GM18502 (cell line): ENCODE results near the gene PRR33.
"Not testable (repeated sequence)": the region's sequence is repeated elsewhere in the genome, so short reads cannot be mapped to it uniquely, and the experiment has no call there.

Experiments used
- ATAC-seq: cut with Tn5 transposase; IDR thresholded peaks from one replicate; pipeline ENCODE4 v1.9.1; 2021; ENCODE audit warnings: mild to moderate bottlenecking; ENCODE audit not compliant: unreplicated experiment, poor library complexity

Gene PRR33

DNA sequence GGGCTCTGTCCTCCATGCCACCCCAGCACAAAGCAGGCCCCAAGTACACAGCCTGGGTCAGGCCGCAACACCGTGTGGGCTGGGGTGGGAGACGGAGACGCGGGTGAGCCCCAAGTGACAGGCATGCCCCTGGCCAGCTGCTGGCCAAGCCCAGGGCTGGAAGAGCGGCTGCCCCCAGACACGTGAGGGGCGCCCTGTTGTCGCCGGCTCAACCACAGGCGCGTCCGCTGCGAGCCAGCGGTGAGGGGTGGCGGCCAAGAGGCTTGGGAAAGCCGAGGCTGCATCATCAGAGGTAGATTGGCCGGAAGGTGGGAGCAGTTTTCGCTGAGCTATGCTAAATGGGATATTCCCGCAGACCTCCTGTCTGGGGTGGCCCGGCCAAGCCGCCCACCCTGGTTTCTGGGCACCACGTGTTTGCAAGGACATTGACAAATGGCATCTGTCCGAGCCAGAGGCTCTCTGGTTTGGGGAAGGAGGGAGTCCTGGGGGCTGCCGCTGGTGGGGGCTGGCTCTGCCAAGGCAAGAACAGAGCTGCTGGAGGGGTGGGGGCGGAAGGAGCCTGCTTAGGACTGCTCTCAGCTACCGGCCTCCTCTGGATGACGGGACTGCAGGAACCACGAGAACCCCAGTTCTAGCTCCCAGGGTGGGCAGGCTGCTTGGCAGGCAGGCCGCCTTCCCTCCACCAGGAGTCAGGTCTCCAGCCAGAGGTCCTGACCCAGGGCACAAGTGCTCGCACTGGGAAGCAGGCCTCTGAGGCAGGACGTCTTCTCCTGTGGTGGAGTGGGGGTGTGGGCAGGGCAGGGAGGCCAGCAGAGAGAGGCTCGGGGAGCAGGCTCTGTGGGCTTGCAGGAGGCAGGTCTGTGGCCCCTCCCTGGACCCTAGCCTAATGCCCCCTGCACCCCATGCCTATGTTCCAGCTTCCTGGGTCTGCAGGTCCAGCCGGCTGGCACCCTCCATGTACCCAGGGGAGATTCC lies 552 bp downstream of the PRR33 start:
- no peak for ATAC-seq

DNA sequence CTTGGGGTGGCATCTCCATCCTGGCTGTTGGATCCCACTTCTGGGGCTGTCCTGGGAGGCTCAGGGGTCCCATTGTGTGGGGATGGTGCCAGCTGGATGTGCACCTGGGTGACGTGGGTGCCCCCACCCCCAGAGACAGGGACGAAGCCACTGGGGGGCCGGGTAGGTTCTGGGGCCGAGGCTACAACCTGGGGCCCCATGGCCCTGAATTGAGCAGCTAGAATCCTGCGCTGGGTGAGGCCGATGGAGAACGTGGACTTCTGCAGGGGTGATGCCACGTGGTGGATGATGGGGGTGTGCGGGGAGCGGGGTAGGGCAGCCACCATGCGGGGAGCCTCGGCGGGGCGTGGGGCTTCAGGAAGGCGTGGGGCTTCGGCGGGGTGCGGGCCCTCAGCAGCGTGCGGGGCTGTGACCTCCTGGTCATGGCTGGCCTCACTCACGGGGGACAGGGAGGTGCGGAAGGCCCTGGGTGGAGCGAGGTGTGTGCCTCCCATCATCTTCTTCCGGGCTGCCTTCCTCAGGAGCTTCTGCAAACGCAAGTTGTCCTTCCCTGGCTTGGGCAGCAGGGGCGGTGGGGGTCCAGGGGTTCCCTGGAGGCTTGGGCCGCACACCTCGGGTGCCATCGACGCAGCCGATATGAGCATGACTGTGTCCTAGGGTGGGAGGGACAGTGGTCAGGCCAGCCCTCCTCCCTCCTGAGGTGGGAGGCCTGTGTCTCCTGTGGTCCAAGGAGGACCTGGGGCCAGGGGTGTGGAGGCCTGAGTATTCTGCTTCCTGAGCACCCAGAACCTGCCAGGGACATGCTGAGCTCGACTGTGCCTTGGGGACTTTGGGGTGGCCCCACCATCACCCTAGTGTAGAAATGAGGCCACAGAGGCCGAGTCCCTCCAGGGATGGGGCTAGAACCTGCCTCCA lies 1.5 kb downstream of the PRR33 start:
- no peak for ATAC-seq

DNA sequence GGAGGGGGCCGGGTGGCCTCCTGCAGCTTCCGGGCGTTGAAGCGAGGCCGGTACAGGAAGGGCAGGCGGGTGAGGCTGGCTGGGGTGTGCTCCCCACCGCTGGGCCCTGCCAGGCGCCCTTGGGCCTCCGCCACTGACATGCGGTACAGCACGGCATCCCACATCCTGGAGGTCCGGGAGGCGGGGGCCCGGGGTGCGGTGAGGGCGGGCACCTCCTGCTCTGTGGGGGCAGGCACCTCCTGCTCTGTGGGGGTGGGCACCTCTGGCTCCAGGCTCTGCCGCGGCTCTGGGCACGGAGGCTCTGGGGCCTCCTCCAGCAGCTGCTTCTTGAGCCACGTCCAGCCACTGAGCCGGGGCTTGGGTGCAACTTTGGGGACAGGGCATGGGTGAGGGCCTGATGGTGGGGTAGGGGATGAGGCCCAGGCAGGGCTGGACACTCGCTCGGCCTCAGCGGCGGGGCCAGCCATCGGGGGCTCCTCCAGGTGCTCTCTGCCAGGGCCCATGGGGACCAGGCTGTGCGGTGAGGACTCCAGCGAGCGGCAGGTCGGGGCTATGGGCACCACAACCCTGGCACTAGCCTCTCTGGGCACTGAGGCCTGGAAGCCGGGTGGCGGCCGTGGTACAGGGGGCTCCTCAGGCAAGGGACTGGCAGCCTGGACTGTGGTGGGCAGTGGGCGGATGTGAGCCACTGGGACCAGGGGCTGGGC lies 2.3 kb downstream of the PRR33 start:
- no peak for ATAC-seq

DNA sequence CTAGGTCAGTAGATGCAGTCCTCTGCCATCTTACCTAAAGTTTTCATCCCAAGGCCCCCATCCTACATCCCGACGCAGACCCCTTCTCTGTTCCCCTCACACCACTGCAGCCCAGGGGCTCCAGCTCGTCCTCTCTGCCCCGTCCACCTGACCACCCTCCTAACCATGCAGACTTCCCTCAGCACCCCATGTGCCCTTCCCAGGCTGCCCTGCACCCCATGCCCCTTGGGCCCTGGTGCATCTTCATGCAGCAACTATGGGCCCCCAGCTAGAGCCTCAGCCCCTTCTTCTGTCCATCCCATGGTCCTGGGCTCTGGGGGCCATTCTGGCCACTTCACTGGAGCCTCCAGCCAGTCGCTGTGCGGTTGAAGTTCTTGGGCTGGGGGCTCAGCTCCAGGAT lies 2.9 kb downstream of the PRR33 start:
- ATAC-seq: no peak

DNA sequence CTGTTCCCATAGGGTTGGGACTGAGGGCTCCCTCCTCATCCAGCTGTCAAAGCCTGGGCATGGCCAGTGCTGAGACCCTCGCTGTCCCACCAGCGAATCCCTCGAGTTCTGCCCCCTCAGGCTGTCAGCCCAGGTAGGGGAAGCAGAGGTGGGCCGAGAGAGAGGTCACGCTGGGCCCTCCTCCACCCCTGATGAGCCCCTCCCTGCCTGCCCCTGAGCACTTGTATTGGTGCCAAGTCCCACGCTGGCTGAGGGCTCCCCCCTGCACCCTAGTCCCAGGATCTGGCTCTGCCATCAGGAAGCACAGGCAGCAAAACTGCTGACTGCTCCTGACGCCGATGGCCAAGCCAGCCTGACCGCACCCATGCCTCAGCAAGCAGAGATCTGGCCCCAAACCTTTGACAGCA lies 3.3 kb downstream of the PRR33 start:
- ATAC-seq: no peak

DNA sequence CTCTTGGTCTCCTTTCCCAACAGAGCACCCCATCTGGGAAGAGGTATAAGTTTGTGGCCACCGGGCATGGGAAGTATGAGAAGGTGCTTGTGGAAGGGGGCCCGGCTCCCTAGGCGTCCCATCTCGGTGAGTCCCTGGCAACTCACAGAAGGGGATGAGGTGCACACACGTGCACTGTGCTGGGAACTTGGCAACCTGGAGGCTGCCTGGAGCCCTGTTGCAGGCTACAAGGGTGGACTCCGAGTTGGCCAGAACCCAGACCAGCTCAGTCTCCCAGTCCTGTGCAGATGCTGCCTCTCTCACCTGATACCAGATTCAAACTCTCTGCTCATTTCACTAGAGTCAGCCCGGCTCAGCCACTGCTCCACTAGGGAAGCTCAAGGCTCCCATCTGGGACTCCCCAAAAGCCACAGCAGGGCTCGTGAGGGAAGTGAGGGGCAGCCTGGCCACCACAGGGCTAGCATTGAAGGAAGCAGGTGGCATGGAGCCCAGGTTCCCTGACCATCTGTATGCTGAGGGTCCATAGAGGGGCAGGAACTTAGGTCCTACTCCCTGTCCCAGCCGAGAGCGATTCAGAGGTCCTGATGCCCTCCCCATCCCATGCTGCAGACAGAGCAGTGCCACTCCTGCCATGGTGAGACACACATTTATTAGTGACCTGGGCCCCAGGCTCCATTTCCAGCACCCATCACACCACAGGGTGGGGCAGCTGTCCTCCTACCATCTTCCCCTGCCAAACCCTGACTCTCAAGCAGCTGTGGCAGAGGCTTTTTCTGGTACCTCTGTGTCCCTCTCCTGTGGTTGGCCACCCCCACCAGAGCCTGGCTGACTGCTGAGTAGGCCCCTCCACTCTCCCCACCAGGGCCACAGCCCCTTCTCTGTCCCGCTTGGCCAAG lies 4.0 kb downstream of the PRR33 start:
- ATAC-seq: no peak

DNA sequence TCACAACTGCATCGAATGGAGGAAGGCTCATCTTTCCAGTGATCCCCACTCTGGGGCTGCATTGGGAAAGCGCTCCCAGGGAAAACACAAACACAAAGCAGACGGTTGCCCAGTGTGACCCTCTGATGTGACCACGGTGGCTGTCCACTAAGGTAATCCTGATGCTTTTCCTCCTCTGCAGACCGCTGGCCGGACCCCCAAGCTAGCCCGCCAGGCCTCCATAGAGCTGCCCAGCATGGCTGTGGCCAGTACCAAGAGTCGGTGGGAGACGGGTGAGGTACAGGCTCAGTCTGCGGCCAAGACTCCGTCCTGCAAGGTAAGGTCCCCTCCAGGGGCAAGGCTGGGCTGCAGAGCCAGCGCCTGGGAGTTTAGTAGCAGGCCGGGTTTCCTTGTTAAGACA lies 5.1 kb downstream of the PRR33 start:
- not testable (repeated sequence) for ATAC-seq

DNA sequence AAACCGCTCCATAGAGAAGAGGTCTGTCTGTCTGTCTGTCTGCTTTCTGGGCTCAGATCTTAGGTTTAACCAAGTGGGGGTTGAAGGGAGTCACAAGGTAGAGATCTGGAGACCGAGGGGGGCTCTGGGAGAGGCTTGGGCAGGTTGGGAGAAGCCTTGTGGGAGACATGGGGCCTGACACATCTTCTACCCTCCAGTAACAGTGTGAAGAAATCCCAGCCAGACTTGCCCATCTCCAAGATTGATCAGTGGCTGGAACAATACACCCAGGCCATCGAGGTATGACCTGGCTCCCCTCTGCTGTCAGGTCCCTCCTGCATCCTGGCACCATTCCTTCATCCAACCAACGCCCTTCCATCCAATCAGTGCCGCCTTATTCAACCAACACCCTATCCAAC lies 7.4 kb downstream of the PRR33 start:
- ATAC-seq: no peak

DNA sequence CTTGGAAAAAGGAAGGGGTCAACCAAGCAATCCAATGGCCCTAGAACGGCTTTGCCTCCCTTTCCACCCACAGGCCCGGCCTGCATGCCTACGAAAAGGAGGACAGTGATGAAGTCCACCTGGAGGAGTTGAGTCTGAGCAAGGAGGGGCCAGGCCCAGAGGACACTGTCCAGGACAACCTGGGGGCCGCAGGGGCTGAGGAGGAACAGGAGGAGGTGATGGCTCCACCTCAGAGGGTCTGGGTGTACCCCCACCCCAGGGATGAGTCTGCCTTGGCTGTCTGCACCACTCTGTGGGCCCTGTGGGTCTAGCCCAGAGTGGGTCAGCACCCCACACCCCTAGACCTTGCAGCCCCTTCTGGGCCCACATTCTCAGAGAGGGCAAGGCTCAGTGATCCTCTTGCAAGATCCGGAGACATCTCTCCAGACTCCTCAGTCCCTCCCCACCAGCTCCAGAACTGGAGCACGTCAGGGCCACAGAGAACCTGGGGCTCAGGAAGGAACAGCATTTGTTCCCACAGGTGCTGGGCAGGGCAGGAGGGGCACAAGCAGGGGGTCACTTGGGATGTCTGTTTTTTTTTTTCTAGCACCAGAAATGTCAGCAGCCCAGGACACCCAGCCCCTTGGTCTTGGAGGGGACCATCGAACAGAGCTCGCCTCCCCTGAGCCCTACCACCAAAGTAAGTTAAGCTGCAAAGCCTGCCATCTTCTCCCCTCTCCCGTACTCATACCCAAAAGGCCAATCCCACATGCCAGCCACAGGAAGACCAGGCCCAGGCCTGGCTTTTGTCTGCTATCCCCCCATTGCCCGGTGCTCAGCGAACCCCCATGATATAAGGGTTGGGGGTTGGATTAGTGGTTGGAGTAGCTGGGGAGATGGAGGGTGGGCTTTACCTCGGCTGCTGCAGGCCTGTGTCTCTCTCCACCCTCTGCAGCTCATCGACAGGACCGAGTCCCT lies 8.1 kb downstream of the PRR33 start:
- ATAC-seq: no peak

DNA sequence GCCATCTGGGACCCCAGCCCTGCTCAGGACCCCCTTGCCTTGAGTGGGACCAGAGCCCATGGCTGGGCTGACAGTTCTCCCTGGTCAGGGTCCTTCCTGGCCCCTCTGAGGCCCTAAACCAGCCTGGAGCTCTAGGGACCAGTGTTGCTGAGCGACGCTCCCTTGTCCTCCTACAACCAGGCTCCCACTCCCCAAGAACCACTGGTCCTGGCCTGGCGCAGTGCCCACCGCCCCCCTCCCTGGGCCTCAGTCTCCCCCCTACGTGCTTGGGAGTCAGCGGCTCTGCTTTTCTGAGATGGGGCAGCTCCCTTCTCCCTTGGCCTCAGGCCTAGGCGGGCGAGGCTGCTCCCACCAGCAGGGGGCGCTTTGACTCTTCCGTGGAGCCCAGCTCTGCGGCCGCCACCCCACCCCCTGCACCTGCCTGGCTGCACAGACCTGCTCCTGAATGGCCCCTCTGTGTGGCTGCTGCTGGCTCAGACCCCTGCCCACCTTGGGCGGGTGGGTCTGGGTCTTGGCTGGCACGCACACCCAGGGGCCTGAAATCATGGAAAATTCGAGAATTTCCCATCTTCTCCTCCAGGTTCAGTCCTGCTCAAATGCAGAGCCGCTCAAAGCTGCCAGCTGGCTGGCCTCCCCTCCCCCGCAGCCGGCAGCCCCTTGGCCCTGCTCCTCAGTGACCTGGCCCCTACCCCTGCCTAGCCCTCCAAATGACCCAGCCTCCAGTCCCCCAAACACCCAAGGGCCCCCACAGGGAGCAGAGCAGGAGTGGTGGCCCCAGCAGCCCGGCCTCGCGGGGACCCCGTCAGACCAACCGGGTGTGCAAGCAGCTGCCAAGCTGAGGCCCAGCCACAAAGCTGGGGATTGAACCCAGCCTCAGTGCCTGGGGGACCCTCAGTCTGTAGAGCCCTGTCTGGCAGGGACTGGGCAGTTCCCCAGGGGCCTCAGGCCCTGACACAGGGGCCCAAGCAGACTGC lies 9.1 kb downstream of the PRR33 start:
- peak; percentile 67 for ATAC-seq

DNA sequence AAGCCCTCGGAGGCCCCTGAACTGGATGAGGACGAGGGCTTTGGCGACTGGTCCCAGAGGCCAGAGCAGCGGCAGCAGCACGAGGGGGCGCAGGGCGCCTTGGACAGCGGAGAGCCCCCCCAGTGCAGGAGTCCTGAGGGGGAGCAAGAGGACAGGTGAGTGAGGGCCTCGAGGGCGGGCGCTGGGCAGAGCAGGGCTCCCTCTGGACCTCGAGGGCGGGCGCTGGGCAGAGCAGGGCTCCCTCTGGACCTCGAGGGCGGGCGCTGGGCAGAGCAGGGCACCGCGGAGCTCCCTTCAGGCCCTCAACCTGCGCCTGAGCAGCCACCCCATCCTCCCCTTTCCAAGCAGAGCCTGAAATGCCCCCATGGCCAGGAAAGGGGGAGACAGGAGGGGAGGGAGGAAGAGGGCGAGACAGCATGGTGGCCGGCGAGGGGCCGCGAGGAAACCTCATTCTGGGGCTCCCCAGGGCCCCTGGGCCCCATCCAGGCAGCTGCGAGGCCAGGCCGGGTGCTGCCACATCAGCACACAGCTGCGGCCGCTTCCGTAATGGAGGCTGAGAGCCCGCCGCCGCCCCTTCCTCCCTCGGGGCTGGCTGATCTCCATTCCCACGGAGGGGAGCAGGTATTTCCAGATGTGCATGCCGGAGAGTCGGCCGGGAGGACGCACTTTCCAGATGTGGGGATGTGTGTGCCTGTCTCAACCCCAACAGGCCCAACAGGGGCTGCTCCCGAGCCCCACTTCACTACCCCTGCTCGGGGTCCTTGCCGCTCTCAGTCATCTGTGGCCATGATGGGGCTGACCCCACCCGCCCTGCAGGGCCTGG lies 10.0 kb downstream of the PRR33 start:
- ATAC-seq: peak; percentile 14

DNA sequence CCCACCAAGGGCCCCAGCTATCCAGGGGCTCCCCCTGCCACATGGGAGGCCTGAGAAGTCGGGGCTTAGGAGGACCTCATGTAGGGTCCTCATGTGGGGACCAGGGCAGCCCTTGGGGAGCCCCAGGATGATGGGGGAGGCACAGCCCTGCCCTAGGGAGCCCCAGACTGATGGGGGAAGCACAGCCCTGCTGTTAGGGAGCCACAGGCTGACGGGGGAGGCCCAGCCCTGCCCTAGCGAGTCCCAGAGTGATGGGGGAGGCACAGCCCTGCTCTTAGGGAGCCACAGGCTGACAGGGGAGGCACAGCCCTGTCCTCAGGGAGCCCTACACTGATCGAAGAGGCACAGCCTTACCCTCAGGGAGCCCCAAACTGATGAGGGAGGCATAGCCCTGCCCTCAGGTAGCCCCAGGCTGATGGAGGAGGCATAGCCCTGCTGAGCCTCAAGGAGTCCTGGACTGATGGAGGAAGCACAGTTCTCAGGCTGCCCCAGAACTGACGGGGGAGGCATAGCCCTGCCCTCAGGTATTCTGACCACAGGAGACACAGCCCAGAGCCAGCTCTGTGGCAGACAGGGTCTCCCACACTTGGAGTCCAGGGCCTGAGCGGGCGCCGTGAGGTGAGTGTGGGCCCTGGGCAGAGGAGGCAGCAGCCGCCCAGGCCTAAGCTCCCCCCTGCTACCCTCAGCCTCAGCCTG lies 10.8 kb downstream of the PRR33 start:
- no peak for ATAC-seq

DNA sequence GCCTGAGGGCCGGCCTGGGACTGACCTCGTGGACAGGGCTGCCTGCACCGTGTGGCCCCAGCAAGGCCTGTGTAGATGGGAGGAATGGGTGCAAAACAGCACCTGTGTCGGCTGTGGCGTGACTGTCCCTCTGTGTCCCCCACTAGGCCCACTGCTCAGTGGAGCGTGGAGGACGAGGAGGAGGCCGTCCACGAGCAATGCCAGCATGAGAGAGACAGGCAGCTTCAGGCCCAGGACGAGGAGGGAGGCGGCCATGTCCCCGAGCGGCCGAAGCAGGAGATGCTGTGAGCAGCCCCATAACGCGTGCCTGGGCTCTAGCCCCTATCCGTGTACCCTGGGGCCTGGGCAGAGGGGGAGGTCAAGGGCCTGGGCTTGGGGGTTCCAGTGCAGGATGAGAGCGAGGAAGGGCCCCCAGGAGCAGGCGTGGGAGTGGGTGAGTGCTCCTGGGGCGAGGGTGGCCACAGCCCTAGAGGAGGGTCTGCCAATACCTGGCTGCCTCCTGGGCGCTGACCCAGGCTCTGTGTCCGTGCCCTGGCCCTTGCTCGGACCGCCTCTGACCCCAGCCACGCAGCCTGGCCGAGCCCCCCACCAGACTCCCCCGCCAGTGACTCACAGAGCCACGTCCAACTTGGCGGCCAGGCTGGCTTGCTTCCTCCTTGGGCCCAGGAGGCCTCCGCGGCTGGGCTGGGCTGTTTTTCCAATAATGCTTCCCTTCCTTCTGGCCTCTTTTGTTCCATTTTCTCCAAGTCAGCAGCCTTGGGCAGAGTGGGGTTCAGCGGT lies 11.6 kb downstream of the PRR33 start:
- no peak for ATAC-seq

DNA sequence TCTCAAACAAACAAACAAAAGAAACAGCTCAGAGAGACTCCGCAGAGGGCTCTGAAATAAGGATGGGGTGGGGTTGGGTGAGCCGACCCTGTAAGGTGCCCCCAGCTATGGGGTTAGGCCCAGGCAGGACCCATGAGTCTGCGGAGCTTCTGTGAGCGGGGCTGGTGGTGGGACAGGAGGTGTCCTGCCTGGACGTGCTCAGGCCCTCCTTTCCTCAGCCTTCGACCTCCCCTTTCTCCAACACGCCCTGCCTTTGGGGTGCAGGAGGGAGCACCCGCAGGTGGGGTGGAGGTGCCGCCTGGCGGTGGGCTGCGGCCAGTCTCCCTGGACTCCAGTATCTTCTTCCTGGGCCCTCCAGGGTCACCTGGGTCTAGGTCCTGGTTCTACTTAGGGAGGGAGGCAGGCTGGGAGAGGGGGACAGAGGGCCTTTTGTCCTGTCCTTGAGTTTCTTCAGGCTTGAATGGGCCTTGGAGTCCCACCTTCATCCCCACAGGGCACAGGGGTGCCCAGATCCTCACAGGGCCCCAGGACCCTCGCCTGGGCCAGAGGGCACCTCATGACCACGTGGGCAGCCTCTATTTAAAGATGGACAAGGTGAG lies 12.3 kb downstream of the PRR33 start:
- no peak for ATAC-seq
